A549 (cell line): ENCODE measurements around the gene OGFR. TPM values are rescaled to one million over a fixed set of nuclear protein-coding genes. Genes with fewer than 3 reads are reported as not detected.

Experiments
- ATAC-seq, 2 experiments: fragments of 200-7000 bp in 1 of 2; fragments of >200 bp in 1 of 2; cut with Nextera tagmentation in 1 of 2; cut with Tn5 transposase in 1 of 2; 3 replicates each; pipeline versions ENCODE4 v1.8.0 to v1.9.1; 2018 to 2020; ENCODE audit warnings: mild to moderate bottlenecking in 1 of 2, moderate library complexity in 1 of 2
- CTCF ChIA-PET: fragments of 300-600 bp; sonication (Branson Sonifier 250); formaldehyde crosslinking; extraction: SDS; loops from one replicate; lab custom pipeline; 2021; ENCODE audit warnings: antibody characterized with exemption, inconsistent platforms; lab: Yijun Ruan, JAX
- POLR2A ChIA-PET: fragments of 350-600 bp; formaldehyde crosslinking; extraction: SDS; loops from one replicate; lab custom pipeline; 2021; ENCODE audit warnings: antibody characterized with exemption, inconsistent platforms; lab: Yijun Ruan, JAX
- DNase-seq, 2 experiments: peaks; one replicate each; pipeline versions ENCODE4 v3.0.0 to v3.0.0-alpha.2; 2011 to 2016; ENCODE audit warnings: low read depth in 1 of 2, low spot score in 1 of 2
- FAIRE-seq: peaks from 2 replicates; lab custom pipeline; 2011; peaks lifted over from hg19 to GRCh38; lab: Jason Lieb, UNC
- H3K27ac ChIP-seq, 2 experiments: fragments of >200 bp; sonication (Bioruptor Twin); formaldehyde crosslinking; 3 replicates each; pipeline ENCODE4 v1.5.1; 2016 to 2017
- H3K4me1 ChIP-seq: fragments of >200 bp; sonication (Bioruptor Twin); formaldehyde crosslinking; 3 replicates; pipeline ENCODE4 v1.6.1; 2016
- H3K4me2 ChIP-seq: fragments of >200 bp; sonication (Bioruptor Twin); formaldehyde crosslinking; 3 replicates; pipeline ENCODE4 v1.6.1; 2016
- H3K4me3 ChIP-seq: fragments of >200 bp; sonication (Bioruptor Twin); formaldehyde crosslinking; 3 replicates; pipeline ENCODE4 v1.5.1; 2016
- H3K9me3 ChIP-seq: fragments of >200 bp; sonication (Bioruptor Twin); formaldehyde crosslinking; 3 replicates; pipeline ENCODE4 v1.6.1; 2016
- CBX2 ChIP-seq: fragments of 200-600 bp; sonication (generic); IDR thresholded peaks from 2 replicates; pipeline ENCODE4 v1.6.1; 2016; ENCODE audit warnings: low read depth, mild to moderate bottlenecking, borderline replicate concordance
- CHD2 ChIP-seq: fragments of 150-350 bp; IDR thresholded peaks from 2 replicates; pipeline ENCODE4 v1.6.1; 2014; ENCODE audit warnings: low read length; ENCODE audit not compliant: partially characterized antibody
- EHMT2 ChIP-seq: fragments of 200-600 bp; sonication (generic); IDR thresholded peaks from 2 replicates; pipeline ENCODE4 v1.6.1; 2016; ENCODE audit warnings: antibody characterized with exemption, low read depth, mild to moderate bottlenecking, moderate library complexity
- ESRRA ChIP-seq: fragments of 150-350 bp; IDR thresholded peaks from 2 replicates; pipeline ENCODE4 v1.6.1; 2014; ENCODE audit warnings: mild to moderate bottlenecking, low read length, borderline replicate concordance
- FOSL2 ChIP-seq, 2 experiments: fragments of 450-650 bp in 1 of 2; fragments of >200 bp in 1 of 2; sonication (Bioruptor Twin) in 1 of 2; formaldehyde crosslinking; IDR thresholded peaks; 2 replicates each; pipeline versions ENCODE4 v1.5.0 to v1.6.1; 2016 to 2020; ENCODE audit warnings: mild to moderate bottlenecking in 1 of 2, moderate library complexity in 1 of 2
- FOXS1 ChIP-seq: fragments of 250-450 bp; sonication (Bioruptor Pico); IDR thresholded peaks from 2 replicates; pipeline ENCODE4 v1.5.0; 2020; ENCODE audit warnings: mild to moderate bottlenecking, moderate library complexity
- GATA3 ChIP-seq: IDR thresholded peaks from 2 replicates; pipeline ENCODE4 v1.6.1; 2012; ENCODE audit warnings: borderline replicate concordance
- KDM1A ChIP-seq: fragments of 200-600 bp; sonication (generic); IDR thresholded peaks from 2 replicates; pipeline ENCODE4 v1.6.1; 2016; ENCODE audit warnings: low read depth, mild to moderate bottlenecking
- KDM5A ChIP-seq: fragments of 200-600 bp; sonication (generic); IDR thresholded peaks from 2 replicates; pipeline ENCODE4 v1.6.1; 2016; ENCODE audit warnings: antibody characterized with exemption, mild to moderate bottlenecking
- MAFK ChIP-seq: fragments of 450-650 bp; IDR thresholded peaks from 2 replicates; pipeline ENCODE4 v1.6.1; 2014; ENCODE audit not compliant: partially characterized antibody
- RAD21 ChIP-seq, 2 experiments: fragments of >200 bp in 1 of 2; sonication (Bioruptor Twin) in 1 of 2; formaldehyde crosslinking in 1 of 2; IDR thresholded peaks in 1 of 2; conservative IDR thresholded peaks in 1 of 2; 2 replicates in 1 of 2; 3 replicates in 1 of 2; pipeline ENCODE4 v1.6.1; 2012 to 2018; ENCODE audit warnings: inconsistent platforms in 1 of 2
- RARB ChIP-seq: fragments of 250-450 bp; sonication (Bioruptor Pico); IDR thresholded peaks from 2 replicates; pipeline ENCODE4 v1.8.0; 2021; ENCODE audit warnings: mild to moderate bottlenecking, moderate library complexity
- RNF2 ChIP-seq: fragments of 200-600 bp; sonication (generic); IDR thresholded peaks from 2 replicates; pipeline ENCODE4 v1.6.1; 2016; ENCODE audit warnings: low read depth, mild to moderate bottlenecking, antibody characterized with exemption, moderate library complexity, borderline replicate concordance
- SMC3 ChIP-seq: fragments of >200 bp; sonication (Bioruptor Twin); formaldehyde crosslinking; IDR thresholded peaks from 3 replicates; pipeline ENCODE4 v1.6.1; 2018; ENCODE audit warnings: inconsistent platforms
- WGBS: methylation state at CpG from one replicate; pipeline ENCODE4 v1.1.6; 2017; ENCODE audit errors: missing lambda C conversion rate; 5-methylcytosine and 5-hydroxymethylcytosine counted together
- polyA plus RNA-seq, 4 experiments: library from polyadenylated mRNA; depleted of rRNA in 3 of 4; stranded (reverse); fragments of >200 nt; fragmentation: RNase III in 1 of 4; extraction: RNeasy Plus Mini Kit Qiagen cat#74134 plus additional on column Dnase treatment in 1 of 4; gene quantifications; 2 replicates in 3 of 4; 3 replicates in 1 of 4; pipeline ENCODE4 v1.2.3, GENCODE V29; 2011 to 2017
- TF ChIP-seq, protein P1 (sequence below): IDR thresholded peaks from 2 replicates; pipeline ENCODE4 v1.6.1; 2012
- TF ChIP-seq, protein P2 (sequence below): fragments of 150-350 bp; IDR thresholded peaks from 2 replicates; pipeline ENCODE4 v1.6.1; 2014; ENCODE audit warnings: low read depth, mild to moderate bottlenecking, low read length
- TF ChIP-seq, protein P3 (sequence below): fragments of >200 bp; sonication (Bioruptor Twin); formaldehyde crosslinking; IDR thresholded peaks from 2 replicates; pipeline ENCODE4 v1.6.1; 2016
- TF ChIP-seq, protein P4 (sequence below): fragments of 250-450 bp; sonication (Bioruptor Pico); IDR thresholded peaks from 2 replicates; pipeline ENCODE4 v1.5.0; 2021; ENCODE audit warnings: mild to moderate bottlenecking, moderate library complexity, borderline replicate concordance
- TF ChIP-seq, protein P5 (sequence below): fragments of >200 bp; sonication (Bioruptor Twin); formaldehyde crosslinking; IDR thresholded peaks from 3 replicates; pipeline ENCODE4 v1.6.1; 2016

Gene OGFR
- polyA plus RNA-seq, 2 of the 4 experiments (the other 2 are of a cell fraction), result 15.9 to 35.6 TPM

DNA sequence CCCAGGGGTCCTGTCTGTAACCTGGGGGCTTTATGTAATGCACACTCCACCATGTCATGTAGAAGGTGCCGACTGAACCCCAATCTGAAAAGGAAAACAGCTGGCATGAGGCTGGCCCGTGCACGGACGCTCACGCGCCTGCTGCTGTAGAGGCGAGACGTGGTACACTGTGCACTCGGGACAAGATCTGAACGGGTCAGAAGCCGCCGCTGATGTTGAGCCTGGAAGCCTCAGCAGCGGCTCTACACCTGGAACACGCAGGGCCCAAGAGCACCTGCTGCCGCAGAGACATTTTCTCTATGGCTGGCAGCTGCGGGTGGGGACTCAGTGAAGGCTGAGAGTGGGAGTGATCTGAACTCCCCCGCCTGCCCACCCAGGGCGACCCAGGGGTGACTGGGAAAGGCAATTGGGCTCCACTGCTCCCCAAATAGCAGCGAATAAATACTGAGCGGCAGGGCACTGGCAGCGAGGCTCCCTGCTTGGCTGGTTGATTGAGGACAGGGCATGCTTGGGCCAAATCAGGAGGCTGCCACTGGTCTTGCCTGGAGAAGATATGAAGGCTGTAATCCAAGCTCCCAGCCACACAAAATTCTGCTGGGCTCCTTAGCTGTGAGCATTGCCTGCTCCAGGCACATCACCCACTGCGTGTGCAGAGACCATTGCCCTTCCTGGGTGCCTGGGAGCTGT lies 2.5 kb upstream of the OGFR start:
- DNase-seq, result no peak
- ChIA-PET CTCF (interaction anchor here (2.5 kb wide), 1 partner anchor 10 kb away, joined by 13 read pairs; no protein-coding TSS in a partner anchor), POLR2A (interaction anchor here (1.0 kb wide), 1 partner anchor 8 kb away, joined by 3 read pairs; no protein-coding TSS in a partner anchor)
- TF ChIP-seq KDM5A (no peak), MAFK (no peak), RNF2 (no peak), SMC3 (no peak), ESRRA (no peak), RAD21 (conservative IDR thresholded peaks at IDR 0.05 in 1 of 2, IDR thresholded peaks at IDR 0.05 in 1 of 2) (no peak), RARB (CRISPR knock-in tag) (no peak), FOSL2 (IDR thresholded peaks at IDR 0.05) (no peak), FOSL2 (CRISPR knock-in tag; IDR thresholded peaks at IDR 0.05) (no peak), CBX2 (no peak), FOXS1 (CRISPR knock-in tag) (no peak), CHD2 (no peak), GATA3 (no peak), KDM1A (no peak)
- TF ChIP-seq, protein P1, sequence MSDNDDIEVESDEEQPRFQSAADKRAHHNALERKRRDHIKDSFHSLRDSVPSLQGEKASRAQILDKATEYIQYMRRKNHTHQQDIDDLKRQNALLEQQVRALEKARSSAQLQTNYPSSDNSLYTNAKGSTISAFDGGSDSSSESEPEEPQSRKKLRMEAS, result no peak
- TF ChIP-seq, protein P2, sequence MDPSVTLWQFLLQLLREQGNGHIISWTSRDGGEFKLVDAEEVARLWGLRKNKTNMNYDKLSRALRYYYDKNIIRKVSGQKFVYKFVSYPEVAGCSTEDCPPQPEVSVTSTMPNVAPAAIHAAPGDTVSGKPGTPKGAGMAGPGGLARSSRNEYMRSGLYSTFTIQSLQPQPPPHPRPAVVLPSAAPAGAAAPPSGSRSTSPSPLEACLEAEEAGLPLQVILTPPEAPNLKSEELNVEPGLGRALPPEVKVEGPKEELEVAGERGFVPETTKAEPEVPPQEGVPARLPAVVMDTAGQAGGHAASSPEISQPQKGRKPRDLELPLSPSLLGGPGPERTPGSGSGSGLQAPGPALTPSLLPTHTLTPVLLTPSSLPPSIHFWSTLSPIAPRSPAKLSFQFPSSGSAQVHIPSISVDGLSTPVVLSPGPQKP, result no peak
- TF ChIP-seq, protein P3, sequence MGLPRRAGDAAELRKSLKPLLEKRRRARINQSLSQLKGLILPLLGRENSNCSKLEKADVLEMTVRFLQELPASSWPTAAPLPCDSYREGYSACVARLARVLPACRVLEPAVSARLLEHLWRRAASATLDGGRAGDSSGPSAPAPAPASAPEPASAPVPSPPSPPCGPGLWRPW, result no peak
- TF ChIP-seq, protein P4, sequence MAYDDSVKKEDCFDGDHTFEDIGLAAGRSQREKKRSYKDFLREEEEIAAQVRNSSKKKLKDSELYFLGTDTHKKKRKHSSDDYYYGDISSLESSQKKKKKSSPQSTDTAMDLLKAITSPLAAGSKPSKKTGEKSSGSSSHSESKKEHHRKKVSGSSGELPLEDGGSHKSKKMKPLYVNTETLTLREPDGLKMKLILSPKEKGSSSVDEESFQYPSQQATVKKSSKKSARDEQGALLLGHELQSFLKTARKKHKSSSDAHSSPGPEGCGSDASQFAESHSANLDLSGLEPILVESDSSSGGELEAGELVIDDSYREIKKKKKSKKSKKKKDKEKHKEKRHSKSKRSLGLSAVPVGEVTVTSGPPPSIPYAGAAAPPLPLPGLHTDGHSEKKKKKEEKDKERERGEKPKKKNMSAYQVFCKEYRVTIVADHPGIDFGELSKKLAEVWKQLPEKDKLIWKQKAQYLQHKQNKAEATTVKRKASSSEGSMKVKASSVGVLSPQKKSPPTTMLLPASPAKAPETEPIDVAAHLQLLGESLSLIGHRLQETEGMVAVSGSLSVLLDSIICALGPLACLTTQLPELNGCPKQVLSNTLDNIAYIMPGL (CRISPR knock-in tag), result no peak
- Histone ChIP-seq H3K27ac (no peak overlapping the region), H3K4me3 (no peak overlapping the region), H3K9me3 (no peaks in the 10 kb centered on the region), H3K4me1 (peaks cover 29% of the 10 kb centered on the region), H3K4me2 (no peak overlapping the region)
- no peak for ATAC-seq
- WGBS, result 92% methylated on average over 21 of the region's 22 CpGs
- FAIRE-seq, result no peak

DNA sequence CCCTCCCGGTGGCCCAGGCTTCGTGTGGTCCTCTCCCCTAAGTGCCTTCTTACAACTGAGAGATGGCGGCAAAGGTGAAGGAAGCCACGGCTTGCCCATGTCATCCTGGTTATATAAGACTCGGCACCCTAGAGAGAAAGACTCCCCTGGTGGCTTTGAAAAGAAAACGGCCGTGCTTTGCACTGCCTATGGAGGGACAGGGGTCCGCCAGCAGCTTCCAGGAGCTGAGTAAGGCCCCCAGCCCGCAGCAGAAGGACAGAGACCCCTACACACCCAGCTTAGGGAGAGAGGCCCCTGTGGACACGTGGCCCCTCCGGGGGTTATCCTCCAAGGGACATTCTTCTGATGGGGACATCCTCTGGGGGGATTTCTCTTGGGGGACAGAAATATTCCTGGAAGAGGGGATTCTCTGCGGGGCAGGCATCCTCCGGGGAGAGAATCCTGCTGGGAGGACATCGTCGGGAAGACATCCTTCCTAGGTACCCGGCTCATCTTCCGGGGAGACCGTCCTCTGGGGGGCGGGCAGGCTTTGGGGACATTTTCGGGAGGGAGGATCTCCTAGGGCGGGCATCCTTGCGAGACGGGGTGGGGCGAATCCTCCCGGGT lies 511 bp upstream of the OGFR start:
- WGBS, result 44% methylated on average over 20 of the region's 25 CpGs
- ChIA-PET POLR2A (no interaction called here), CTCF (interaction anchor here (1.0 to 6.4 kb wide), 3 partner anchors 19 to 394 kb away, joined by 4 to 60 read pairs (median 4); no protein-coding TSS in a partner anchor)
- no peak for DNase-seq
- peak overlapping the region; percentile 95 for H3K4me3 ChIP-seq
- H3K4me1 ChIP-seq, result peaks cover 17% of the 10 kb centered on the region
- H3K4me2 ChIP-seq, result peak overlapping the region; percentile 99
- peak; percentile 19 to 21; a peak in 2 of 6 replicates for ATAC-seq
- no peaks in the 10 kb centered on the region for H3K9me3 ChIP-seq
- H3K27ac ChIP-seq, result peak overlapping the region; percentile 92 to 99
- FAIRE-seq, result no peak
- TF ChIP-seq EHMT2 (no peak), MAFK (no peak)
- TF ChIP-seq, protein P5, sequence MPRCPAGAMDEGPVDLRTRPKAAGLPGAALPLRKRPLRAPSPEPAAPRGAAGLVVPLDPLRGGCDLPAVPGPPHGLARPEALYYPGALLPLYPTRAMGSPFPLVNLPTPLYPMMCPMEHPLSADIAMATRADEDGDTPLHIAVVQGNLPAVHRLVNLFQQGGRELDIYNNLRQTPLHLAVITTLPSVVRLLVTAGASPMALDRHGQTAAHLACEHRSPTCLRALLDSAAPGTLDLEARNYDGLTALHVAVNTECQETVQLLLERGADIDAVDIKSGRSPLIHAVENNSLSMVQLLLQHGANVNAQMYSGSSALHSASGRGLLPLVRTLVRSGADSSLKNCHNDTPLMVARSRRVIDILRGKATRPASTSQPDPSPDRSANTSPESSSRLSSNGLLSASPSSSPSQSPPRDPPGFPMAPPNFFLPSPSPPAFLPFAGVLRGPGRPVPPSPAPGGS, result no peak
- TF ChIP-seq, protein P2, result no peak
- TF ChIP-seq, protein P3, result no peak
